HepG2 (cell line): Measurements from ENCODE around the gene SOCS1. TPM values are rescaled to one million over a fixed set of nuclear protein-coding genes. Genes with fewer than 3 reads are reported as not detected.

ENCODE experiments used
- FOXA1 ChIP-seq, 2 experiments: fragments of 450-650 bp in 1 of 2; sonication (generic) in 1 of 2; formaldehyde crosslinking in 1 of 2; IDR thresholded peaks; 2 replicates each; pipeline versions ENCODE4 v1.4.0 to v1.6.1; 2016 to 2020; ENCODE audit warnings: missing genetic modification reagents in 1 of 2
- MAZ ChIP-seq, 2 experiments: sonication (generic) in 1 of 2; formaldehyde crosslinking in 1 of 2; IDR thresholded peaks; 2 replicates each; pipeline versions ENCODE4 v1.5.0 to v1.6.1; 2012 to 2020; ENCODE audit warnings: low read depth in 2 of 2, mild to moderate bottlenecking in 2 of 2, borderline replicate concordance in 1 of 2, improper control_type of control experiment in 1 of 2, low read length in 1 of 2, missing genetic modification reagents in 1 of 2, moderate library complexity in 1 of 2
- NBN ChIP-seq: fragments of 450-650 bp; conservative IDR thresholded peaks from 2 replicates; pipeline ENCODE4 v1.6.1; 2017
- NR2F6 ChIP-seq, 2 experiments: IDR thresholded peaks; 2 replicates each; pipeline ENCODE4 v1.6.1; 2016; ENCODE audit warnings: antibody characterized with exemption in 1 of 2, mild to moderate bottlenecking in 1 of 2
- SIN3B ChIP-seq: fragments of 150-350 bp; IDR thresholded peaks from 2 replicates; pipeline ENCODE4 v1.6.1; 2014; ENCODE audit warnings: low read length
- SRSF4 ChIP-seq: fragments of 200-400 bp; formaldehyde crosslinking; IDR thresholded peaks from one replicate; pipeline ENCODE4 v1.6.1; 2018; ENCODE audit warnings: mild to moderate bottlenecking, low read depth, low read length, moderate library complexity; ENCODE audit not compliant: poor library complexity, severe bottlenecking
- ZNF274 ChIP-seq: sonication (generic); formaldehyde crosslinking; IDR thresholded peaks from 2 replicates; pipeline ENCODE4 v1.5.1; 2020; ENCODE audit warnings: mild to moderate bottlenecking, missing genetic modification reagents
- ZNF34 ChIP-seq: sonication (generic); formaldehyde crosslinking; IDR thresholded peaks from 2 replicates; pipeline ENCODE4 v1.4.0; 2020; ENCODE audit warnings: mild to moderate bottlenecking, missing genetic modification reagents, borderline replicate concordance
- ZNF354B ChIP-seq: sonication (generic); formaldehyde crosslinking; IDR thresholded peaks from 2 replicates; pipeline ENCODE4 v1.8.0; 2022; ENCODE audit warnings: mild to moderate bottlenecking, missing genetic modification reagents
- ZNF567 ChIP-seq: sonication (generic); formaldehyde crosslinking; IDR thresholded peaks from 2 replicates; pipeline ENCODE4 v1.8.1; 2023; ENCODE audit warnings: mild to moderate bottlenecking, missing genetic modification reagents, borderline replicate concordance
- ZNF577 ChIP-seq: sonication (generic); formaldehyde crosslinking; IDR thresholded peaks from 2 replicates; pipeline ENCODE4 v1.4.0; 2020; ENCODE audit warnings: mild to moderate bottlenecking, low read depth, missing genetic modification reagents, borderline replicate concordance
- ZNF616 ChIP-seq: sonication (generic); formaldehyde crosslinking; IDR thresholded peaks from 2 replicates; pipeline ENCODE4 v1.5.0; 2020; ENCODE audit warnings: low read depth, mild to moderate bottlenecking, missing genetic modification reagents
- ZNF761 ChIP-seq: sonication (generic); formaldehyde crosslinking; conservative IDR thresholded peaks from 2 replicates; pipeline ENCODE4 v1.4.0; 2020; ENCODE audit warnings: mild to moderate bottlenecking, missing genetic modification reagents
- polyA plus RNA-seq, 8 experiments: library from polyadenylated mRNA; depleted of rRNA in 3 of 8; stranded (reverse) in 7 of 8; unstranded in 1 of 8; fragments of >200 nt; fragmentation: Illumina TruSeq in 4 of 8; extraction: Trizol in 4 of 8; gene quantifications; 2 replicates each; pipeline versions ENCODE4 v1.2.1 to v1.2.3, GENCODE V29; 2011 to 2016; ENCODE audit warnings: low read depth in 4 of 8, missing spikeins in 1 of 8, mixed read lengths in 1 of 8; ENCODE audit not compliant: insufficient read depth in 1 of 8
- total RNA-seq, 5 experiments: library from RNA; depleted of rRNA; stranded (reverse); fragments of >200 nt; fragmentation: Illumina TruSeq; extraction: Trizol; gene quantifications; 2 replicates each; pipeline ENCODE4 v1.2.3, GENCODE V29; 2016; ENCODE audit warnings: low read depth in 1 of 5
- TF ChIP-seq, protein P1 (sequence below): sonication (generic); formaldehyde crosslinking; IDR thresholded peaks from 2 replicates; pipeline ENCODE4 v1.5.1; 2020; ENCODE audit warnings: mild to moderate bottlenecking, missing genetic modification reagents, borderline replicate concordance
- TF ChIP-seq, protein P2 (sequence below): IDR thresholded peaks from 2 replicates; pipeline ENCODE4 v1.6.1; 2012; ENCODE audit warnings: inconsistent platforms
- TF ChIP-seq, protein P3 (sequence below): sonication (generic); formaldehyde crosslinking; IDR thresholded peaks from 2 replicates; pipeline ENCODE4 v1.4.0; 2020; ENCODE audit warnings: mild to moderate bottlenecking, missing genetic modification reagents
- TF ChIP-seq, protein P4 (sequence below): sonication (generic); formaldehyde crosslinking; IDR thresholded peaks from 2 replicates; pipeline ENCODE4 v1.4.0; 2020; ENCODE audit warnings: missing genetic modification reagents

Gene SOCS1
- total and polyA plus RNA-seq, 2 of the 13 experiments (the other 11 are each of a cell fraction or from before 2014, with no cell fraction given), result 5.3 to 6.3 TPM

DNA sequence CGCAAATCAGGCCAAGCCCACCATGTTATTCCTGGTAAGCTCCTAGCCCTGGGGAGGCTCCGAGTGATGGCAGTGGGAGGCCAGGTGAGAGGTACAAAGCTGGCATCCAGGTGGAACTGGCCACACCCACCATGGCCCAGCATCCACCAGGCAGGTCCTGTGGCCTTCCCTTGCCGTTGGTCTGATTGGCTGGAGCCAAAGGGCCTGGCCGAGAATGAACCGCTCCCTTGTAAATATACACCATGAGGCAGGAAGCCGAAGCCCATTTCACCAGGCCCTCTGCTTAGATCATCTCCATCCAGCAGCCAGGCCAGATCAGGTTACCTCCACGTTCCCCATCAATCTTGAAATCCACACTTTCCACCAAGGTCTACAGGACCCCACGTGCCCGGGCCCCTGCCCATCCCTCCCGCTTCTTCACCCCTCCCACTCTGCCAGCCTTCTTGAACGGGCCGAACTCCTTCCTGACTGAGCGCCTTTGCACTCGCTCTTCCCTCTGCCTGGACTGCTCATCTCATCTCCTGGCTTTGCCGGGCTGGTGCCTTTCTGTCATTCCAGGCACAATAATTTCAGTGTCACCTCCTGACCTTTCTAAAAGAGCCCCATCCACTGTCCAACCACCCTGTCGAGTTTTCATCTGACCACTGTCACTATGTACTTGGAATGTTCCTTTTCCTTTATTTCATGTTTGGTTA is 5.8 kb downstream of the SOCS1 start (continued):
- TF ChIP-seq, protein P1, sequence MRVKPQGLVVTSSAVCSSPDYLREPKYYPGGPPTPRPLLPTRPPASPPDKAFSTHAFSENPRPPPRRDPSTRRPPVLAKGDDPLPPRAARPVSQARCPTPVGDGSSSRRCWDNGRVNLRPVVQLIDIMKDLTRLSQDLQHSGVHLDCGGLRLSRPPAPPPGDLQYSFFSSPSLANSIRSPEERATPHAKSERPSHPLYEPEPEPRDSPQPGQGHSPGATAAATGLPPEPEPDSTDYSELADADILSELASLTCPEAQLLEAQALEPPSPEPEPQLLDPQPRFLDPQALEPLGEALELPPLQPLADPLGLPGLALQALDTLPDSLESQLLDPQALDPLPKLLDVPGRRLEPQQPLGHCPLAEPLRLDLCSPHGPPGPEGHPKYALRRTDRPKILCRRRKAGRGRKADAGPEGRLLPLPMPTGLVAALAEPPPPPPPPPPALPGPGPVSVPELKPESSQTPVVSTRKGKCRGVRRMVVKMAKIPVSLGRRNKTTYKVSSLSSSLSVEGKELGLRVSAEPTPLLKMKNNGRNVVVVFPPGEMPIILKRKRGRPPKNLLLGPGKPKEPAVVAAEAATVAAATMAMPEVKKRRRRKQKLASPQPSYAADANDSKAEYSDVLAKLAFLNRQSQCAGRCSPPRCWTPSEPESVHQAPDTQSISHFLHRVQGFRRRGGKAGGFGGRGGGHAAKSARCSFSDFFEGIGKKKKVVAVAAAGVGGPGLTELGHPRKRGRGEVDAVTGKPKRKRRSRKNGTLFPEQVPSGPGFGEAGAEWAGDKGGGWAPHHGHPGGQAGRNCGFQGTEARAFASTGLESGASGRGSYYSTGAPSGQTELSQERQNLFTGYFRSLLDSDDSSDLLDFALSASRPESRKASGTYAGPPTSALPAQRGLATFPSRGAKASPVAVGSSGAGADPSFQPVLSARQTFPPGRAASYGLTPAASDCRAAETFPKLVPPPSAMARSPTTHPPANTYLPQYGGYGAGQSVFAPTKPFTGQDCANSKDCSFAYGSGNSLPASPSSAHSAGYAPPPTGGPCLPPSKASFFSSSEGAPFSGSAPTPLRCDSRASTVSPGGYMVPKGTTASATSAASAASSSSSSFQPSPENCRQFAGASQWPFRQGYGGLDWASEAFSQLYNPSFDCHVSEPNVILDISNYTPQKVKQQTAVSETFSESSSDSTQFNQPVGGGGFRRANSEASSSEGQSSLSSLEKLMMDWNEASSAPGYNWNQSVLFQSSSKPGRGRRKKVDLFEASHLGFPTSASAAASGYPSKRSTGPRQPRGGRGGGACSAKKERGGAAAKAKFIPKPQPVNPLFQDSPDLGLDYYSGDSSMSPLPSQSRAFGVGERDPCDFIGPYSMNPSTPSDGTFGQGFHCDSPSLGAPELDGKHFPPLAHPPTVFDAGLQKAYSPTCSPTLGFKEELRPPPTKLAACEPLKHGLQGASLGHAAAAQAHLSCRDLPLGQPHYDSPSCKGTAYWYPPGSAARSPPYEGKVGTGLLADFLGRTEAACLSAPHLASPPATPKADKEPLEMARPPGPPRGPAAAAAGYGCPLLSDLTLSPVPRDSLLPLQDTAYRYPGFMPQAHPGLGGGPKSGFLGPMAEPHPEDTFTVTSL (CRISPR knock-in tag), result no peak
- TF ChIP-seq, protein P2, sequence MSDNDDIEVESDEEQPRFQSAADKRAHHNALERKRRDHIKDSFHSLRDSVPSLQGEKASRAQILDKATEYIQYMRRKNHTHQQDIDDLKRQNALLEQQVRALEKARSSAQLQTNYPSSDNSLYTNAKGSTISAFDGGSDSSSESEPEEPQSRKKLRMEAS, result no peak; the same call in 1 of the 2 replicates
- no peak for TF ChIP-seq SIN3B
- TF ChIP-seq NBN, result no peak
- TF ChIP-seq SRSF4, result no peak
- TF ChIP-seq ZNF34 (CRISPR knock-in tag), result peak; percentile 49; the same call in 1 of the 2 replicates
- no peak for TF ChIP-seq ZNF567
- TF ChIP-seq ZNF616, result 0 out of 2 replicates have a peak, but pooled peaks have one; percentile 25
- TF ChIP-seq ZNF761, result no peak
- peak; percentile 7; the same call in 1 of the 2 replicates for TF ChIP-seq NR2F6 (IDR thresholded peaks at IDR 0.05)
- no peak for TF ChIP-seq NR2F6 (CRISPR knock-in tag; IDR thresholded peaks at IDR 0.05)
- no peak for TF ChIP-seq ZNF577 (CRISPR knock-in tag)
- TF ChIP-seq FOXA1 (IDR thresholded peaks at IDR 0.05), result no peak
- TF ChIP-seq FOXA1 (CRISPR knock-in tag; IDR thresholded peaks at IDR 0.05), result peak; percentile 38; the same call in 1 of the 2 replicates
- TF ChIP-seq, protein P3, sequence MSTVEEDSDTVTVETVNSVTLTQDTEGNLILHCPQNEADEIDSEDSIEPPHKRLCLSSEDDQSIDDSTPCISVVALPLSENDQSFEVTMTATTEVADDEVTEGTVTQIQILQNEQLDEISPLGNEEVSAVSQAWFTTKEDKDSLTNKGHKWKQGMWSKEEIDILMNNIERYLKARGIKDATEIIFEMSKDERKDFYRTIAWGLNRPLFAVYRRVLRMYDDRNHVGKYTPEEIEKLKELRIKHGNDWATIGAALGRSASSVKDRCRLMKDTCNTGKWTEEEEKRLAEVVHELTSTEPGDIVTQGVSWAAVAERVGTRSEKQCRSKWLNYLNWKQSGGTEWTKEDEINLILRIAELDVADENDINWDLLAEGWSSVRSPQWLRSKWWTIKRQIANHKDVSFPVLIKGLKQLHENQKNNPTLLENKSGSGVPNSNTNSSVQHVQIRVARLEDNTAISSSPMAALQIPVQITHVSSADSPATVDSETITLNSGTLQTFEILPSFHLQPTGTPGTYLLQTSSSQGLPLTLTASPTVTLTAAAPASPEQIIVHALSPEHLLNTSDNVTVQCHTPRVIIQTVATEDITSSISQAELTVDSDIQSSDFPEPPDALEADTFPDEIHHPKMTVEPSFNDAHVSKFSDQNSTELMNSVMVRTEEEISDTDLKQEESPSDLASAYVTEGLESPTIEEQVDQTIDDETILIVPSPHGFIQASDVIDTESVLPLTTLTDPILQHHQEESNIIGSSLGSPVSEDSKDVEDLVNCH, result no peak
- 0 out of 2 replicates have a peak, but pooled peaks have one; percentile 49 for TF ChIP-seq ZNF274 (CRISPR knock-in tag)
- no peak for TF ChIP-seq MAZ (IDR thresholded peaks at IDR 0.05; ENCODE audit: borderline replicate concordance, low read depth, low read length)
- no peak for TF ChIP-seq MAZ (CRISPR knock-in tag; IDR thresholded peaks at IDR 0.05; ENCODE audit: low read depth)
- no peak for TF ChIP-seq ZNF354B (CRISPR knock-in tag)
- TF ChIP-seq, protein P4, sequence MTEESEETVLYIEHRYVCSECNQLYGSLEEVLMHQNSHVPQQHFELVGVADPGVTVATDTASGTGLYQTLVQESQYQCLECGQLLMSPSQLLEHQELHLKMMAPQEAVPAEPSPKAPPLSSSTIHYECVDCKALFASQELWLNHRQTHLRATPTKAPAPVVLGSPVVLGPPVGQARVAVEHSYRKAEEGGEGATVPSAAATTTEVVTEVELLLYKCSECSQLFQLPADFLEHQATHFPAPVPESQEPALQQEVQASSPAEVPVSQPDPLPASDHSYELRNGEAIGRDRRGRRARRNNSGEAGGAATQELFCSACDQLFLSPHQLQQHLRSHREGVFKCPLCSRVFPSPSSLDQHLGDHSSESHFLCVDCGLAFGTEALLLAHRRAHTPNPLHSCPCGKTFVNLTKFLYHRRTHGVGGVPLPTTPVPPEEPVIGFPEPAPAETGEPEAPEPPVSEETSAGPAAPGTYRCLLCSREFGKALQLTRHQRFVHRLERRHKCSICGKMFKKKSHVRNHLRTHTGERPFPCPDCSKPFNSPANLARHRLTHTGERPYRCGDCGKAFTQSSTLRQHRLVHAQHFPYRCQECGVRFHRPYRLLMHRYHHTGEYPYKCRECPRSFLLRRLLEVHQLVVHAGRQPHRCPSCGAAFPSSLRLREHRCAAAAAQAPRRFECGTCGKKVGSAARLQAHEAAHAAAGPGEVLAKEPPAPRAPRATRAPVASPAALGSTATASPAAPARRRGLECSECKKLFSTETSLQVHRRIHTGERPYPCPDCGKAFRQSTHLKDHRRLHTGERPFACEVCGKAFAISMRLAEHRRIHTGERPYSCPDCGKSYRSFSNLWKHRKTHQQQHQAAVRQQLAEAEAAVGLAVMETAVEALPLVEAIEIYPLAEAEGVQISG (CRISPR knock-in tag), result peak; percentile 5
